Measurements from ENCODE around the gene SPAG9. TPM values are rescaled to one million over a fixed set of nuclear protein-coding genes. Genes with fewer than 3 reads are reported as not detected.
"Not testable (repeated sequence)": the region's sequence is repeated elsewhere in the genome, so short reads cannot be mapped to it uniquely, and the experiment has no call there.

Gene SPAG9
- total RNA-seq, 1 donor from 2014 or later, result 55.4 TPM

GRCh38 chr17:51133365-51133764 lies 12.7 kb upstream of the SPAG9 start:
- no peaks in the 10 kb centered on the region for H3K36me3 Mint-ChIP-seq (ENCODE audit: insufficient read depth)
- no peak for DNase-seq (ENCODE audit: low spot score, unreplicated experiment)
- no peak overlapping the region for H3K4me3 Mint-ChIP-seq (ENCODE audit: low read depth)
- H3K4me1 Mint-ChIP-seq (ENCODE audit: low read depth), result no peaks in the 10 kb centered on the region
- no peaks in the 10 kb centered on the region for H3K9me3 Mint-ChIP-seq (ENCODE audit: low read depth)
- no peak for TF ChIP-seq CTCF (IDR thresholded peaks at IDR 0.05; ENCODE audit: unreplicated experiment)
- no peaks in the 10 kb centered on the region for H3K27me3 Mint-ChIP-seq
- no peak overlapping the region for H3K27ac Mint-ChIP-seq

GRCh38 chr17:51132964-51133319 lies 12.3 kb upstream of the SPAG9 start:
- Mint-ChIP-seq H3K9me3 (ENCODE audit: low read depth) (no peaks in the 10 kb centered on the region), H3K27ac (no peak overlapping the region)
- TF ChIP-seq CTCF (IDR thresholded peaks at IDR 0.05; ENCODE audit: unreplicated experiment), result no peak

GRCh38 chr17:51128076-51128475 lies 7.4 kb upstream of the SPAG9 start:
- H3K4me3 Mint-ChIP-seq (ENCODE audit: low read depth), result no peak overlapping the region
- DNase-seq (ENCODE audit: low spot score, unreplicated experiment), result no peak
- H3K36me3 Mint-ChIP-seq (ENCODE audit: insufficient read depth), result no peaks in the 10 kb centered on the region
- no peak overlapping the region for H3K27ac Mint-ChIP-seq
- no peaks in the 10 kb centered on the region for H3K9me3 Mint-ChIP-seq (ENCODE audit: low read depth)
- TF ChIP-seq CTCF (IDR thresholded peaks at IDR 0.05; ENCODE audit: unreplicated experiment), result no peak
- no peaks in the 10 kb centered on the region for H3K27me3 Mint-ChIP-seq
- peaks cover 8% of the 10 kb centered on the region for H3K4me1 Mint-ChIP-seq (ENCODE audit: low read depth)

More at GRCh38 chr17:51132964-51133319, 12.3 kb upstream of the SPAG9 start:
- DNase-seq (ENCODE audit: low spot score, unreplicated experiment), result no peak
- no peaks in the 10 kb centered on the region for H3K27me3 Mint-ChIP-seq
- H3K4me1 Mint-ChIP-seq (ENCODE audit: low read depth), result no peaks in the 10 kb centered on the region
- H3K36me3 Mint-ChIP-seq (ENCODE audit: insufficient read depth), result no peaks in the 10 kb centered on the region
- no peak overlapping the region for H3K4me3 Mint-ChIP-seq (ENCODE audit: low read depth)

GRCh38 chr17:51124640-51125503 lies 4.2 kb upstream of the SPAG9 start:
- Mint-ChIP-seq H3K36me3 (ENCODE audit: insufficient read depth) (no peaks in the 10 kb centered on the region), H3K9me3 (ENCODE audit: low read depth) (no peaks in the 10 kb centered on the region), H3K4me1 (ENCODE audit: low read depth) (peaks cover 19% of the 10 kb centered on the region), H3K27me3 (no peaks in the 10 kb centered on the region), H3K4me3 (ENCODE audit: low read depth) (no peak overlapping the region), H3K27ac (no peak overlapping the region)
- no peak for DNase-seq (ENCODE audit: low spot score, unreplicated experiment)
- TF ChIP-seq CTCF (IDR thresholded peaks at IDR 0.05; ENCODE audit: unreplicated experiment), result no peak

GRCh38 chr17:51122473-51123115 lies 1.9 kb upstream of the SPAG9 start:
- H3K9me3 Mint-ChIP-seq (ENCODE audit: low read depth); H3K27me3 Mint-ChIP-seq; DNase-seq (ENCODE audit: low spot score, unreplicated experiment); H3K36me3 Mint-ChIP-seq (ENCODE audit: insufficient read depth): not testable (repeated sequence)
- Mint-ChIP-seq H3K4me1 (ENCODE audit: low read depth) (peaks cover 35% of the 10 kb centered on the region), H3K27ac (peak overlapping the region; percentile 22), H3K4me3 (ENCODE audit: low read depth) (peak overlapping the region; percentile 88)
